ENCODE measurements around the gene GPATCH4.
"Not testable (repeated sequence)": the region's sequence is repeated elsewhere in the genome, so short reads cannot be mapped to it uniquely, and the experiment has no call there.

Gene GPATCH4

GRCh38 chr1:156601122-156601830 is at the start of gene GPATCH4:
Gene GPATCH4 (minus strand): TSS chr1:156601479.
- peak in 53 of 56 donors; percentile 30 to 89 (median 73) for DNase-seq

GRCh38 chr1:156648951-156649350 is 47.7 kb upstream of the GPATCH4 start:
- DNase-seq, result no peak

- DNase-seq, result no peak
These were observed 47.2 kb upstream of the GPATCH4 start for GRCh38 chr1:156648496-156648895.

GRCh38 chr1:156647351-156647750 is 46.1 kb upstream of the GPATCH4 start:
- no peak for DNase-seq

GRCh38 chr1:156646738-156647211 is 45.5 kb upstream of the GPATCH4 start:
- no peak for DNase-seq

GRCh38 chr1:156645666-156646065 is 44.4 kb upstream of the GPATCH4 start:
- no peak for DNase-seq

- peak in 32 of 56 donors; percentile 12 to 71 (median 43) for DNase-seq
These were observed 43.8 kb upstream of the GPATCH4 start for GRCh38 chr1:156645056-156645455.

GRCh38 chr1:156644640-156645039 is 43.4 kb upstream of the GPATCH4 start:
- no peak for DNase-seq

GRCh38 chr1:156644146-156644545 is 42.9 kb upstream of the GPATCH4 start:
- no peak for DNase-seq

- DNase-seq, result peak in 2 of 56 donors; percentile 19 to 35
These were observed 42.5 kb upstream of the GPATCH4 start for GRCh38 chr1:156643778-156644092.

GRCh38 chr1:156643049-156643777 is 41.9 kb upstream of the GPATCH4 start:
- peak in 1 of 56 donors; percentile 34 for DNase-seq

- peak in 3 of 56 donors; percentile 34 to 60 (median 49) for DNase-seq
These were observed 41.2 kb upstream of the GPATCH4 start for GRCh38 chr1:156642265-156643048.

- peak in 52 of 56 donors; percentile 24 to 86 (median 65) for DNase-seq
These were observed 40.5 kb upstream of the GPATCH4 start, which contains the start of gene BCAN for GRCh38 chr1:156641761-156642264. Gene BCAN (plus strand): TSS chr1:156642117. CDS start chr1:156646055, 3,938 bp downstream.

GRCh38 chr1:156640842-156641706 is 39.8 kb upstream of the GPATCH4 start:
- peak in 45 of 56 donors; percentile 24 to 89 (median 68) for DNase-seq

- DNase-seq, result peak in 1 of 56 donors; percentile 23
These were observed 38.4 kb upstream of the GPATCH4 start for GRCh38 chr1:156639601-156640101.

GRCh38 chr1:156638189-156638985 is 37.1 kb upstream of the GPATCH4 start:
- peak in 32 of 56 donors; percentile 26 to 85 (median 56) for DNase-seq

- no peak for DNase-seq
These were observed 31.1 kb upstream of the GPATCH4 start for GRCh38 chr1:156632355-156632754.

GRCh38 chr1:156631152-156631551 is 29.9 kb upstream of the GPATCH4 start:
- not testable (repeated sequence) for DNase-seq

GRCh38 chr1:156629823-156630449 is 28.7 kb upstream of the GPATCH4 start:
- no peak for DNase-seq

All from amygdala (tissue), 56 donors.